Right lobe of liver (tissue), 6 donors: ENCODE data around the gene BLACAT1. TPM values are rescaled to one million over a fixed set of nuclear protein-coding genes. Genes with fewer than 3 reads are reported as not detected.
A peak's percentile ranks its signal among the peaks of the same experiment; 100 is the strongest.

ENCODE experiments used
- ATAC-seq, 4 donors: fragments of 200-7000 bp; cut with Tn5 transposase; one replicate each; pipeline ENCODE4 v1.9.1; 2020; ENCODE audit warnings: mild to moderate bottlenecking in 4 of 4, moderate library complexity in 4 of 4
- DNase-seq, 3 donors: peaks; one replicate each; pipeline ENCODE4 v3.0.0-alpha.2; 2020
- H3K27ac ChIP-seq, 3 donors: fragments of 200-600 bp; one replicate each; pipeline ENCODE4 v1.8.0; 2022
- H3K27me3 ChIP-seq, 2 donors: fragments of 200-600 bp; one replicate each; pipeline ENCODE4 v1.8.0; 2022
- H3K36me3 ChIP-seq, 4 donors: fragments of 200-600 bp; sonication (generic) in 1 of 4; one replicate each; pipeline versions ENCODE4 v1.5.1 to v1.8.0; 2017 to 2022; ENCODE audit warnings: control low read depth in 1 of 4
- H3K4me1 ChIP-seq, 4 donors: fragments of 200-600 bp; sonication (generic) in 1 of 4; one replicate each; pipeline versions ENCODE4 v1.5.1 to v1.8.0; 2017 to 2022; ENCODE audit warnings: control low read depth in 1 of 4
- H3K4me3 ChIP-seq, 3 donors: fragments of 200-600 bp; one replicate each; pipeline ENCODE4 v1.8.0; 2022
- H3K9me3 ChIP-seq, 4 donors: fragments of 200-600 bp; sonication (generic) in 1 of 4; one replicate each; pipeline versions ENCODE4 v1.5.1 to v1.8.0; 2017 to 2022; ENCODE audit warnings: control low read depth in 1 of 4
- CTCF ChIP-seq, 4 donors: fragments of 200-600 bp in 3 of 4; fragments of 450-650 bp in 1 of 4; IDR thresholded peaks; one replicate each; pipeline versions ENCODE4 v1.5.1 to v1.8.0; 2016 to 2022; ENCODE audit warnings: antibody characterized with exemption in 4 of 4, mild to moderate bottlenecking in 2 of 4
- POLR2A ChIP-seq: fragments of 450-650 bp; IDR thresholded peaks from one replicate; pipeline ENCODE4 v1.6.1; 2017; ENCODE audit warnings: antibody characterized with exemption, mild to moderate bottlenecking
- WGBS: methylation state at CpG from one replicate; pipeline ENCODE4 v1.1.6; 2018; ENCODE audit warnings: low coverage, low lambda C conversion rate; ENCODE audit not compliant: insufficient coverage; ENCODE audit errors: missing lambda C conversion rate; 5-methylcytosine and 5-hydroxymethylcytosine counted together
- intact Hi-C, 2 donors: fragments of 100-400 bp; cut with DNase I; formaldehyde crosslinking; loops; one replicate each; pipeline versions ENCODE4 v1.11.2 to v1.14.1; 2022
- total RNA-seq, 6 experiments: library from RNA; depleted of rRNA in 2 of 6; stranded (reverse); fragments of >200 nt in 2 of 6; fragmentation: NEBNext Ultra II Directional in 3 of 6; extraction: Animal tissue kit (Norgen Biotek cat#: 25700) in 3 of 6; gene quantifications; one replicate each; pipeline versions ENCODE4 v1.1.0 to v1.2.4, GENCODE V29; 2016 to 2023
- donor health status: DM: no; HTN: yes; CAD: no.
- donor health status: DM: no; HTN: no; CAD: no.
- donor health status: DM: no; HTN: no; CAD: no.
- donor health status: DM: no; HTN: yes; CAD: no.
- donor health status: DM: no; HTN: yes; CAD: no.

The BLACAT1 gene
- total RNA-seq, 6 experiments from 2014 or later, result 0.06 TPM; not detected in 5

GRCh38 chr1:205492774-205493173 is 36.9 kb upstream of the BLACAT1 start:
- no peak overlapping the region for H3K4me3 ChIP-seq
- no peak overlapping the region for H3K27ac ChIP-seq
- H3K9me3 ChIP-seq, result no peaks in the 10 kb centered on the region
- DNase-seq (no peak), ATAC-seq (no peak)
- no peak for TF ChIP-seq CTCF (IDR thresholded peaks at IDR 0.05)
- no peak for TF ChIP-seq POLR2A
- no peaks in the 10 kb centered on the region for H3K4me1 ChIP-seq
- H3K27me3 ChIP-seq, result no peaks in the 10 kb centered on the region
- 30% methylated on average over 4 of the region's 7 CpGs for WGBS
- H3K36me3 ChIP-seq, result no peaks in the 10 kb centered on the region
- intact Hi-C loops, result no loop called here

GRCh38 chr1:205492201-205492667 is 36.4 kb upstream of the BLACAT1 start:
- no peaks in the 10 kb centered on the region for H3K4me1 ChIP-seq
- H3K27me3 ChIP-seq, result no peaks in the 10 kb centered on the region
- no peak for TF ChIP-seq POLR2A
- no peak for TF ChIP-seq CTCF (IDR thresholded peaks at IDR 0.05)
- no CpG with 5 or more reads among the region's 2 CpGs for WGBS
- no peak overlapping the region for H3K27ac ChIP-seq
- H3K4me3 ChIP-seq, result no peak overlapping the region
- DNase-seq, result no peak
- no peaks in the 10 kb centered on the region for H3K36me3 ChIP-seq
- no peaks in the 10 kb centered on the region for H3K9me3 ChIP-seq
- intact Hi-C loops, result no loop called here
- peak; percentile 27 to 83 (median 48) for ATAC-seq

GRCh38 chr1:205491794-205492193 is 35.9 kb upstream of the BLACAT1 start:
- Histone ChIP-seq H3K4me3 (no peak overlapping the region), H3K9me3 (no peaks in the 10 kb centered on the region), H3K4me1 (no peaks in the 10 kb centered on the region), H3K27ac (no peak overlapping the region), H3K36me3 (no peaks in the 10 kb centered on the region), H3K27me3 (no peaks in the 10 kb centered on the region)
- TF ChIP-seq POLR2A, result no peak
- no peak for TF ChIP-seq CTCF (IDR thresholded peaks at IDR 0.05)
- intact Hi-C loops, result no loop called here
- WGBS, result 62% methylated on average over 2 of the region's 4 CpGs
- ATAC-seq (no peak), DNase-seq (no peak)

GRCh38 chr1:205488074-205488723 is 32.4 kb upstream of the BLACAT1 start:
- no peak overlapping the region for H3K4me3 ChIP-seq
- no peaks in the 10 kb centered on the region for H3K36me3 ChIP-seq
- H3K27me3 ChIP-seq, result no peaks in the 10 kb centered on the region
- no peak overlapping the region for H3K27ac ChIP-seq
- DNase-seq, result peak in 1 of 3 donors; percentile 37
- WGBS, result 11% methylated on average over 6 of the region's 9 CpGs
- intact Hi-C loops, result loop anchor here (5.0 to 10.0 kb wide), 3 partner anchors 34 to 143 kb away; partner anchors contain the start of gene KLHDC8A (in 1 of the 2)
- ATAC-seq, result peak; percentile 69 to 83 (median 72)
- H3K4me1 ChIP-seq, result no peaks in the 10 kb centered on the region
- TF ChIP-seq CTCF (IDR thresholded peaks at IDR 0.05) (peak; percentile 72 to 83 (median 79)), POLR2A (no peak)
- no peaks in the 10 kb centered on the region for H3K9me3 ChIP-seq
